Stimulated activated CD4-positive, alpha-beta T cell treated with anti-CD3 and anti-CD28 coated beads, Interleukin-12 subunit alpha, Interleukin-12 subunit beta, amount 100 ng/mL, for 4 hours (primary cell): ENCODE data around the gene GH1.
"Not testable (repeated sequence)": the region's sequence is repeated elsewhere in the genome, so short reads cannot be mapped to it uniquely, and the experiment has no call there.

ENCODE experiments used
- DNase-seq: peaks from one replicate; pipeline ENCODE4 v3.0.0-alpha.2; 2020

GH1 gene

DNA sequence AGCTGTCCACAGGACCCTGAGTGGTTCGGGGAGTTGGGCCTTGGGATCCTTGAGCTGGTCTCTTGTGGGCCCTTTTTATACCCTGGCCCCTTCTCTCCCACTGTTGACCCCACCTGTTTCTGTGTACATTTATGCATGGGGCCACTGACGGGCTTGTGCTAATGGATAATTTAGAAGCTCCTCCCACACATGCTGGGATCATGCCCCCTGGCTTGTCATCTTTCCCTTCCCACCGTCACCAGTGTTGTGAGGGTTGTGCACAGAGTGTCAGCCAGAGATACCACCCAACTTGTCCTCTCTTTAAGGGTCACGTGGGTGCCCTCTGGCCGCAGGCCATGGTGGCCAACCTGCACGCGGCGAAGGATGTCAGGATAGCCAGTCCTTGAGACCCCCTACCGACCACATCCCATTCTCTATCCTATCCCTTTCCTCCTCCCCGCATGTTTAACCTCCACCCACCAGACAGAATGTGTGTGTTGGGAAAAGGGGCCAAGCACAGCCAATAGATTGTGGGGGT is at the start of gene GH1:
Gene GH1 (minus strand): TSS at position 51 of the 517 bp plus-strand sequence. CDS start 63 bp downstream, outside the sequence.
- not testable (repeated sequence) for DNase-seq

DNA sequence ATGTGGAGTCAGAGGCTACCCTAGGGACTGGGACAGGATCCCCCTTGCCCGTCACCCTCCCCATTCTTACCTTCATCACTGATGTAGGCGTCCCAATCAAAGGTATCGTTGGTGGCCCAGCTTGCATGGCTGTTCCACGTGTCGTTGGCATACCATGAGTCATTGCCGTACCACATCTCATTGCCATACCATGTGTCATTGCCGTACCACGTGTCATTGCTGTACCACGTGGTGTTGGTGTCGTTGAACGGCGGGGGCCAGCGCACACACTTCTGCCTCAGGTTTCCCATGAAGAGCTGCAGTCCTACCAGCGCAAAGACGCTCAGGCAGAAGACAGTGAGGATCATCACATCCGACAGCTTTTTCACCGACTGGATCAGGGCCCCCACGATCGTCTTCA is 49.3 kb upstream of the GH1 start:
- no peak for DNase-seq

DNA sequence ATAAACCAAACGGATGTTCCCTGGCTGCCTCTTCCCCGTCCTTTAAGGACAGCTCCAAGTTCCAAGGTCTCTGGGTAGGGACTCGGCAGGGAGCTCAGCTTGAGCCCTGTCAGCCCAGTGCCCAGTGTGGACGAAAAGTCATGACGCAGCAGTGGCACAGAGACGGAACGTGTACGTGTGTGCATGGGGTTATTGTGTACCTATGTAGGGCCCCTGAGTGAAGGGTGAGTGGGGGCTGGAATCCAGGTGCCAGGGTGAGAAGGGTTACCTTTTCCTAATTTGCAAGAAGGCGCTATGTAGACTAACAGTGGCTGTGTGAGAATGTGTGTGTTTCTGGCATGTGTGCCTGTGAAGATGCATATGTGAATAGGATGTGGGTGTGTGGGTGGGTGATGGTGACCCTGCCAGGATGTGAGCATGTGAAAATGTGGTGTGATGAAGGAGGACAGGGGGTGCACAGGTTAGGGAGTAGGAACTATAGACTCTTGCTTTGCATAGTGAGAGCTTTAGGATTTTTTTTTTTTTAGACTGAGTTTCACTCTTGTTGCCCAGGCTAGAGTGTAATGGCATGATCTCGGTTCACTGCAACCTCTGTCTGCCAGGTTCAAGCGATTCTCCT is 48.1 kb upstream of the GH1 start:
- no peak for DNase-seq

DNA sequence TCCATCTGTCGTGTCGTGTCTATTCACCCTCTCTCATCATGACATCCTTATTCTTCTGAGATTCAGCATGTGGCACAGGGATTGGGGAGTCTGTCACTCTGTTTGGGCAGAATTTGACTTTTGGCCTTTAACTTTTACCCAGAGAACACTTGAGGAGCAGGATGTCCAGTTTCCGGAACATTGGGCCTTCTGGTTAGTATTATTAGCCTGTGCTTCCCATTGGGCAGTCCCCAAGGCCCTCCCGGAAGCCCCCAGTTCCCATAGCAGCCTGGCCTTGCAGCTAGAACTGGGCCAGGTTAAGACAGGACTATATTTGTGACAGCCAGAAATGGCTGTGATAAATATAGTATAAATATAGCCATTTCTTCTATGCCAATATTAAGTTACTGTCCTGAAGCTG is 44.5 kb upstream of the GH1 start:
- DNase-seq, result no peak

DNA sequence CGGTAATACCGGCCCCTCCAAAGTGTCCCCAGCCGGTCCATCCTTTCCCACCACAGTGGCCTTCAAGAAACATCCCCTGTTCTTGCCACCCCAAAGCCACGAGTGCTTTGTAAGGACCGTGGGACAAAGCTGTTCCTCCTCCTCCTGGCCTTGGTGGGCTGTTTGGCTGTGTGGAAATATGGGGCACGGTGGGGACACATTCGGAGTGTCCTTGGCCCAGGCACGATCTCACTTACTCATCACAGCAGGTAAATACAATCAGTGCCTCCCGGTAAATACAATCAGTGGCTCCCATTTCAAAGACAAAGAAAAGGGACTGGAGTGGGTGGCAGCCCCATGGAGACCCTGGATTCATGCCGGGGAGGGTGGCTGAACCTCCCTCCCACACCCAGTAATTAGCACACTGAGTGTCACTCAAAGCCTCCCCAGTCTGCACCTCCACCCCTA is 43.7 kb upstream of the GH1 start:
- no peak for DNase-seq

DNA sequence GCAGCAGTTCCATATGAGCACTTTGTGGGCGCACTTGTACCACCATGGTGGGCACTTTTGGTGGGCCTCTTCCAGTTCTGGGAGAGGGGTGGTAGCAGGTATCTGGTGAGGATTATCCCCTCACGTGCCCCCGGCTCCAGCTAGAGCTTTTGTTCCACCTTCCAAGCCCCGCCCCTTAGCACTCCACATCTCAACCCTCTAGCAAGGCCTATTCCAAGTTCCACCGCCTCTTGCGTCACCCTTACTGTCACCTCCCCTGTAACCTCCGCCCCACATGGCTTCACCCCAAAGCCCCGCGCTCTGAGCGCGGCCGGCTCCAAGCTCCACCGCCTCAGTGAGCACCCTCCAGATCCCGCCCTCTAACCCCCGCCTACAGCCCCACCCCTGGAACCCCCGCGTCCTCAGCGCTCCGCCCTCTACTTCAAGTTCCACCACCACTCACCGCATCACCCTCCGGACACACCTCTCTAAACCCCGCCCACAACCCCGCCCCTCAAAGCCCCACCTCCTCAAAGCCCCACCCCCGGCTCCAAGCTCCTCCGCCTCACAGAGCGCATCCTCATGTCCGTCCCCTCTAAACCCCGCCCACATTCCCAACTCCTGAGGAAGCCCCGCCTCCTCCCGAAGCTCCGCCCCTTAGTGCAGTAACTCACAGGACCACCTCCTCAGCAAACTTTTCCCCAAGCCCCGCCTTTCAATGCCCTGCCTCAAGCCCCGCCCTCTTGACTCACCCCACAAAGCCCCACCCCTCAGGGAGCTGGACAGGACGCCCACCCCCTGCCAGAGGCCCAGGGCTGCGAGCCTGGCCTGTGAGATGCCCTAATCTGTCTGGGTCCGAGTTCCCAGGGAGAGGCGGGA is 42.9 kb upstream of the GH1 start:
- DNase-seq, result peak; percentile 34

DNA sequence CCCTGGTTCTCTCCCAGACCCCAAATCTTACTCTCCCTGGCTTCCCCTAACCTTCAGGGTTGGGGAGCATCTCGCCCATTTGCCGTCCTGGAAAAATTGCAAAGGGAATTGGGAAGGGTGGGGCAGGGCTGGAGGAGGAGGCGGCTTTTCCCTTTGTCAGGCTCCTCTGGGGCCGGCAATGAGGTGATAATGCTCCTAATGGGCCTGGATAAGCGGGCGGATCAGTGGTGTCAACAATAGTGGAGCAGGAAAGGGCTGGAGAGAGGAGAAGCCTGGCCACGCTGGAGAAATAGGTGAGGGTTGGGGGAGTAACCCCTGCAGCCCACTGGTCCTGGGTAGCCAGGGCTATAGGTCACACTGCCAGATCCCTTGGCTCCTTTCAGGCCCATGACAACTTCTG is 41.8 kb upstream of the GH1 start:
- no peak for DNase-seq

DNA sequence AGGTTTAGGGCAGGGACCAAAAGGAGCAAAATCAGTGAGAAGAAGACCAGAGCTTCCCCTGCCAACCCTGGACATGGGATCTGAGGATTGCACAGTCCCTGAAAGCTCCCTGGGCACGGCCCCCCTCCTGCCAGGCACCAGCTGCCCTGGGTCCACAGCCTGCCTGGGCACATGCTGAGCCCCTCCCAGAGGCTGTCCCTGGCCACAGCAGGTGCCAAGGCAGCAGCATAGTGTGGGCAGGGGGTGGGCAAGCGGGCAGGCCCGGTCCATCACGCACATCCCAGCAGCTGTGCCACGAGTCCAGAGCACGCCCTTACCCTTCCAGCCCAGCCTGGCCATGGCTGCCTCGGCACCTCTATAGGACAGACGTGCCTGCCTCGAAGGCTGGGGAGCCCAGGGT is 41.4 kb upstream of the GH1 start:
- DNase-seq, result no peak

DNA sequence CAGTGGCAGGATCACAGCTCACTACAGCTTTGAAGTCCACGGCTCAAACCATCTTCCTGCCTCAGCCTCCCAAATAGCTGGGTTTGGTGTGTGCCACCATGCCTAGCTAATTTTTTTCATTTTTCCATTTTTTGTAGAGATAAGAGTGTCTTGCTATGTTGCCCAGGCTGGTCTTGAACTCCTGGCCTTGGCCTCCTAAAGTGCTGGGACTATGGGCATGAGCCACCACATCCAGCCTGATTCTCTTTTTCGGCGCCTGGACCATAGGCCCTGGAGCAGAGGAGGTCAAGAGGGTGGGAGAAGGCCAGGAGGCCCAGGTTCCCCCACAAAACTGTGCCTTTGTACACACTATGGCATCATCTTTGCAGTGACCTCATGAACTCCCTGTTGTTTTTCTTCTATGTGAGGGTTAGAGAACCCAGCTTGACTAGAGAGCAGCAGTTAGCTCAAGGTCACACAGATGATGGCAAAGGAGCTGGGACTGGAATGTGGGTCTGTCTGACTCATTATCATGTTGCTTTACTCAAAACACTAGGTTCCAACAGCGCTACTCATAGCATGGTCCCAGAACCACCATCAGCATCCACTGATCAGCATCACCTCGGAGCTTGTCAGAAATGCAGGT is 37.8 kb upstream of the GH1 start:
- DNase-seq, result no peak

DNA sequence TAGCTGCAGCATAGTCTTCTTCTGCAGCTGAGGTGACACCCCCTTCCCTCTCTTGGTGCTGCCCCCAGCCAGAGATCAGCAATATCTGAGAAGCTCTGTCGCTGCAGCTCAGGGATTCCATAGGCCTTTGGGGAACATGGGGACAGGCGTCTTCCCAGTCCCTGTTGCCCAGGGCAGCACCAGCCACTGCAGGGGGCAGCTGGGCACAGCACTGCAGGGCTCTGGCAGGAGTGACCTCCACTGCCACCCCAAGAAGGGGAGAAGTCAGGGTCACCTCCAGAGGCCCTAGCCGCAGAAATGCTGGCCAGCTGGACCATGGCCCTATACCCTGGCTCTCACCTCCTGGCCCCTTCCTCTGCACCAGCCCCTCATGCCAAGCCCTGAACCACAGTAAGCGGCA is 37.2 kb upstream of the GH1 start:
- DNase-seq, result no peak

DNA sequence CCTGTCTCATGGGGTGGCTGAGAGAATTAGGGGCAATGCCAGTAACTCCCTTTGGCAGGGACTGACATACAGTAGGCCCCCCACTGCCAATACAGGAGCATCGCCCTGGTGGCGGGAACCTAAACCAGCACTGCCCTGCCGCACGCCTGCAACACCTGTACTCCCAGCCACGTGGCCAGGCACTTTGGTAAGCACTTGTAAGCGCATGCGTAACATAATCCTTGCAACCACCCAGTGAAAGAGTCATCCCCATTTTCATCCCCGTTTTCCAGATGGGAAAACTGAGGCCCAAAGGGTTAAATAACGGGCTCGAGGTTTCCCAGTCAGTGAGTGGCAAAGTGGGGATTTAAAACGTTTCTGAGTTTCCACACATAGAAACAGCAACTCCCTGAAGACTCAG is 36.6 kb upstream of the GH1 start:
- no peak for DNase-seq

DNA sequence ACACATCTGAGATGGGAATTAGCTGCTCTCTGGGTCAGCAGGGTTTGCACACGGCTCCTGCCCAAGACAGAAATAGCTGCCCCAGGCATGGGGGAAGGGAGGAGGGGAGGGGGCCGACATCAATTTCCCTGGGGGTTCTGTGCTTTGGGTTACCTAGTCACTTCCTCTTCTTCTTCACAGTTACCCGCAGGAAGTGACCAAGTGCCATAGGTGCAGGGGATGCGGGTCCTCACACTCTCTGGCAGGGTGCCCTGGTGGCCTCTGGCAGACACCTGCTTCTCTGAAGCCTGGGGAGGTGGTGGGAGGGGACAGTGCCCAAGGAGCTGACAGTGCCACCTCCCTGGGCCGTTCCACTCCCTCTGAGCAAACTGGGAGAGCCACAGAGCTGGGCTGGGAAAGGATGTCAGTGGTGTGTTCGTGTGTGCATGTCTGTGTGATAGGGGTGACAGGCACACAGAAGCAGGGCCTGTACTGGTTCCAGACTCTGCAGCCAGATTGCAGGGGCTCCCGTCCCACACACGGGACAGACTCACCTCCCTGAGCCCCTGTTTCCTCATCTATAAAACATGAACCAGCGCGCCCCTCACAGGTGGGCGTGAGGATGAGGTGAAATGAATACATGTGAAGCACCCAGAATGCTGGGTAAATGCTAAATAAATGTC is 35.9 kb upstream of the GH1 start:
- no peak for DNase-seq

DNA sequence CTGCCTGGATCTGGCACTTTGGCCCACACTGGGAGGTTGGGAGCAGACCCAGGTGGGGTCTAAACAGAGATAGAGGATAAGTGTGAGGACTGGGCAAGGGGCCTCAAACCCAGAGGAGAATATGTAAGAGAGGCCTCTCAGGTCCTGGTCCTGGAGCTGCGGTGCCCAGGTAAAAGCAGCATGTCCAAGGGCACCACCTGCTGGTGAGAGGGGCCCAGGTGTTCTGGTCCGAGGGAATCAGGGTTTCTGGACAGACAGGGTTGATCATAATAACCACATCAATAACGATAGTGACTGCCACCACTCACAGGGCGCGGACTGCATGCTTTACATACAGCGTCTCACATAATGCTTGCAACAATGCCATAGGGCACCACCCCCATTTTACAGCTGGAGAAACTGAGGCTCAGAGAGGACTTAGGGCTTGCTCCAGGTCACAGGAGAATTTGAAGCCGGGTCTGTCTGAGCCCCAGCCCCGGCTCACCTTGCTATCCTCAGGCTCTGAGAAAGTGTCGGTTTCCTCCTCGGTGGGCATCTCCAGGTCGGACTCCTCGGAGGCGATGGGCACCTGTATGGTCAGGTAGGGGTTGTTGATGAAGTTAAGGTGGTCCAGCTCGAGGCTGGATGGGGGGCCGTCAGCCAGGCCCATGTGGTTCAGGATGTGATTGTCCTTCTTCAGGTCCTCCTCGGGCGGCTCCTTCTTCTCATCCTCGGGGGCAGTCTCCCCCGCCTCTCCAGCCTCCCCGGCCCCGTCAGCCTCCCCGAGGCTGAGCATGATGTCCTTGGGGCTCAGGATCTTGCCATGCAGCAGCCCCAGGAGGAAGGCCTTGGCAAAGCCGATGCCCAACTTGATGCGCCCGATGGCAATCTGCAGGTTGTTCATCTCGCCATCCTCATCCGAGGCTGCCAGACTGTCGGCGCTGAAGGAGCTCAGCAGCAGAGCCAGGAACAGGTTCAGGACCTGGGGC is 32.6 kb upstream of the GH1 start:
- DNase-seq, result no peak

DNA sequence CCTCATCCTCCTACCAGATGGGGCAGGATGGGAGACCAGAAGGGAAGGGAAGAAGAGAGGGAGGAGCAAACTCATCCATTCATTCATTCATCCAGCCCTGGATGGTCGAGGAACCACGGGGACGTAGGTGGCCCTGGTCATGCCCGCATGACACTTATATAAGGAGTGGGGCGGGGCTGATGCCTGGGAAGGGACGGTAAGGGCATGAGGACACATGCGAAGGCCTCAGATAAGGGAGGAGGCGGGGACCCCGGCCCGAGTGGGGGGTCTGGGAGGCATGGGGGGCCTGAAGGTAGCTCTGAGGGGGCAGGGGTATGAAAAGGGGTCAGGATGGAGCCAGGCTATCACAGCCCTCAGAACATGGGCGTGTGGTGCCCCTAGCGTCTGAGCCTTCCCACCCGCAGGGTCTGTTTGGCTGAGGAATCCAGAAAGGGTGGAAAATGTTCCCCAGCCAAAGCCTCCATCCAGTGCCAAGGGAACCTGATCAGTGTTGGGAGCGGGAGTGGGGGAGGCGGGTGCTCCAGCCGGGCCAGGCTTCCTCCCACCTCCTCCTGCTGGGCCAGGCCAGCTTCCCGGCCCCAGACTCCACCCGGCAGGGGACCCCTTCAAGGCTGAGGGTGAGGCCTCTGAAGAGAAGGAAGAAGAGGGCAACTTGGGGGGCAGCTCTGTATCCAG is 31.1 kb upstream of the GH1 start:
- no peak for DNase-seq

DNA sequence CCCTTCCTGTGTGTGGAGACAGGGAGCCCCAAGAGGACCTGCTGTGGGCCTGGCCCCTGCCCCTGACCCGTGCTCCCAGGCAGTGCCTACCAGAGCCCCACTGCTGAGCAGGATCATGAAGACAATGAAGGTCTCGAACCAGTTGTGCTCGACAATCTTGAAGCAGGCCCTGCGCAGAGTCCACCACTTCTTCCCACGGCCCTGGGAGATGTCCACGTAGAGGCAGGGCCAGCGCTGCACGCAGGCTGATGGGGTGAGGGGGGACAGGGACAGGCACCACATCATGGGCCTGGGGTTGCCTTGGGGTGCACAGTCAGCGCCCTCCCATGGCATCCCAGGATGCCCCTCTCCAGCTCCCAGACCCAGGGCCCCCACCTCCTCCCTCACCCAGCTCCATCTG is 29.9 kb upstream of the GH1 start:
- DNase-seq, result no peak

DNA sequence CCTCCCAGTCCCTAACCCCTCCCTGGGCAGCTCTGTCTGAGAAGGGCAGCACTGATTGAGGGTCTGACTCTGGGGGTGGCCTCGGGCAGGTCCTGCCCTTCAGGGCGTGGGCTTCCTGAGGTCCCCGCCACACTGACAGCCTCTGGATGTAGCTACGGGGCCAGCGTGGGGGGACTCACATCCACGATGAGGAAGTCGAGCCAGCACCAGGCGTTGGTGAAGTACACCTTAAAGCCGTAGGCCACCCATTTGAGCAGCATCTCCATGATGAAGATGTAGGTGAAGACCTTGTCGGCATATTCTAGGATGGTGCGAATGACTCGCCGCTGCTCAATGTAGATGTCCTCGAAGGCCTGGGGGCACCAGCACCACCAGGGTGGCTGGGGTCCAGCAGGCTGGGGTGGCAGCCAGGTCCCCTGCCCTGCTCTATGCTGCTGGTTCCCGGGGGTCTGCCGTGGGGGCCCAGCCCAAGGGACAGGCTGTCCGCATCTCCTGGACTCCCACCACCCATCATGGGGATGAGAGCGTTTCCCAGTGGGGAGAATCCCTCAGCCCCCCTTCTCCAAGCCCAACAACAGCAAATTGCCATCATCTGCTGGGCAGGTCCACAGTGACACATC is 29.2 kb upstream of the GH1 start:
- DNase-seq, result no peak

DNA sequence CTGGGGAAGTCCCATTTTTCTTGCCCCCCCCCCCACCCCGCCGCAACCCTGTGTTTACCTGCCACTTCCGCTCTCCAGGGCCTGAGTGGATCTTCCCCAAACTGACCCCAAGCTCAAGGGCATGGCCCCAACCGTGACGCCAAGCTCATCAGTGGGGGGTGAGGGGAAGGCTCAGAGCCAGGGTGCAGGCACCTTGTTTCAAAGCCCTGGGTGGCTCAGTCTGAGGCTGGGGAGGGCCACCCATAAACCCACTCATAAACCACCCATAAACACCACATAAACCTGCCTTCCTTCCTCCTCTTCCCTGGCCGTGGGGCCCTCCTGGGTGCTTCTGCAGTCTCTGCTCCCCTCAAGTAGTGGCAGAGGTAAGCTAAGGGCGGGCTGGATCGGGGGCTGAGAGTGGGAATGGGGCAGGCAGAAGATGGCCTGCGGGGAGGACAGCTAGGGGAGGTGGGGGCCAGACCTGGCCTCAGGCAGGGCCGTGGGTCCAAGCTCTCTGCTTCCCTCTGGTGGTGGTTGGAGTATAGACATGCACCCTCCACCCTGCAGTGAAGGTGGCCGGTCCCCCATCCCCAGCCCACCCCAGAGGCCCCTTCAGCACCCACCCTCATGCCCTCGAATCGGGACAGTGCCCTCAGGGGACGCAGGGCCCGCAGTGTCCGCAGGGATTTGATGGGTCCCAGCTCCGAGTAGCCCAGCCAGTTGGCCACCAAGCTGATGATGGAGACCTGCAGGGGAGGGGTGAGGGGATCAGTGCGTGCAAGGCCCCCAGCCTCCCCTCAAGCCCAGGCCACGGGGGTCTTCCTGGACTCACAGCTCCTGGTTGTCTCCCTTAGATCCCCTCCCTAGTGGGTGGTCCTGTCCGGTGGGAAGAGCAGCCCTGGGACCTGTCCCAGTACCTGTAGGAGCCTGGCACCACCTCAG is 28.1 kb upstream of the GH1 start:
- DNase-seq, result peak; percentile 51

DNA sequence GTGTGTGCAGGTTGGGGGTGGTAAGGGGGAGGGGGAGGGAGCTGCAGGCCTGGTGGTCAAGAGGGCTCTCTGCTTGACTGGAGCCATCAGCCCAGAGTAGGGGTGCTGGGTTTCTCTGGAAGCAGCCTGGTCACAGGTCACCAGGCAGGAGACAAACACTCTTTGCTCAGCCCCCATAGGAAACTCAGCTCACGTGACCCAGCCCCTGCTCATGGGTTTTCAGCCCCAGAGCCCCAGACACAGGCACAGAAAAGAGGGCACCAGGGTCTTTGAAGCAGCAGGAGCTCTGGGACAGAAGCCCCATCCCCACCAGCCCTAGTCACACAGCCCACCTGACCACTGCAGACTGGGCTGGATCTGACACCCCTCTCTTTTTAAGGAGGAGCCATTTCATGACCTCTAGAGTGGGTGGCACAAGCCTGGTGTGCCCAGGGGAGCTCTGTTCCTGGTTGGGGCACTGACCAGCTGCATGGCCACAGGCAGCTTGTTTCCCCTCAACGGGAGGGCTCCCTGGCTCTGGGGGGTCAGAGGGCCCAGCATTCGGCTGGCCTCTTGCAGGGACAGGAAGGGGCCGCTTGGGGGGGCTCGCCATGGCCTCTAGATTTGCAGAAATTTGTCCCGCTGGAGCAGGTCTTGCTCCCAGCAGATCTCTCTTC is 27.3 kb upstream of the GH1 start:
- no peak for DNase-seq
